Neural cell (in vitro differentiated cells): ENCODE data around the gene CCSER2. TPM values are rescaled to one million over a fixed set of nuclear protein-coding genes. Genes with fewer than 3 reads are reported as not detected.

Experiments
- H2AFZ ChIP-seq: fragments of 200-600, 300-800 bp; sonication (generic), shearing (Covaris generic); 2 replicates; pipeline ENCODE4 v1.6.0; 2014; ENCODE audit warnings: low read depth, mild to moderate bottlenecking, antibody characterized with exemption, low read length, moderate library complexity
- H3F3A ChIP-seq: fragments of 200-600 bp; shearing (Covaris generic); 2 replicates; pipeline ENCODE4 v1.6.1; 2016; ENCODE audit warnings: mild to moderate bottlenecking, moderate library complexity, mixed read lengths, antibody characterized with exemption, low read length; ENCODE audit not compliant: insufficient read depth, poor library complexity, severe bottlenecking
- H3K27ac ChIP-seq: fragments of 200-600, 300-800 bp; sonication (generic), shearing (Covaris generic); 2 replicates; pipeline ENCODE4 v1.5.1; 2014; ENCODE audit warnings: mild to moderate bottlenecking, low read length, moderate library complexity
- H3K27me3 ChIP-seq: fragments of 300-800, 200-600 bp; sonication (generic), shearing (Covaris generic); 2 replicates; pipeline ENCODE4 v1.6.0; 2014; ENCODE audit warnings: mild to moderate bottlenecking, low read depth, low read length, moderate library complexity; ENCODE audit not compliant: insufficient read depth
- H3K36me3 ChIP-seq: fragments of 300-800, 200-600 bp; sonication (generic), shearing (Covaris generic); 2 replicates; pipeline ENCODE4 v1.5.1; 2014; ENCODE audit warnings: mild to moderate bottlenecking, antibody characterized with exemption, low read length, moderate library complexity; ENCODE audit not compliant: insufficient read depth
- H3K4me2 ChIP-seq: fragments of 300-800, 200-600 bp; sonication (generic), shearing (Covaris generic); 2 replicates; pipeline ENCODE4 v1.6.0; 2014; ENCODE audit warnings: mild to moderate bottlenecking, low read length
- H3K4me3 ChIP-seq: fragments of 300-800, 200-600 bp; sonication (generic), shearing (Covaris generic); 2 replicates; pipeline ENCODE4 v1.5.1; 2014; ENCODE audit warnings: mild to moderate bottlenecking, low read length, moderate library complexity
- H3K79me2 ChIP-seq: fragments of 200-600 bp; shearing (Covaris generic); replicated peaks from 2 replicates; pipeline ENCODE4 v1.6.0; 2014; ENCODE audit warnings: mild to moderate bottlenecking, low read length, moderate library complexity; ENCODE audit not compliant: insufficient read depth
- H3K9ac ChIP-seq: fragments of 300-800, 200-600 bp; sonication (generic), shearing (Covaris generic); 2 replicates; pipeline ENCODE4 v1.6.1; 2016; ENCODE audit warnings: mild to moderate bottlenecking, low read length, mixed read lengths
- H3K9me2 ChIP-seq: fragments of 200-600 bp; shearing (Covaris generic); 2 replicates; pipeline ENCODE4 v1.6.1; 2016; ENCODE audit warnings: mild to moderate bottlenecking, low read length, mixed read lengths; ENCODE audit not compliant: insufficient read depth
- H3K9me3 ChIP-seq: fragments of 200-600, 300-800 bp; sonication (generic), shearing (Covaris generic); 2 replicates; pipeline ENCODE4 v1.6.1; 2016; ENCODE audit warnings: mild to moderate bottlenecking, mixed run types, low read length, moderate library complexity, mixed read lengths
- H4K20me1 ChIP-seq: fragments of 200-600 bp; shearing (Covaris generic); 2 replicates; pipeline ENCODE4 v1.6.1; 2016; ENCODE audit warnings: mild to moderate bottlenecking, mixed run types; ENCODE audit not compliant: insufficient read depth
- CTCF ChIP-seq: fragments of 450-650 bp; IDR thresholded peaks from 2 replicates; pipeline ENCODE4 v1.5.1; 2014; ENCODE audit warnings: antibody characterized with exemption, mild to moderate bottlenecking, moderate library complexity; ENCODE audit not compliant: poor library complexity, severe bottlenecking
- EP300 ChIP-seq: fragments of 450-650 bp; conservative IDR thresholded peaks from 2 replicates; pipeline ENCODE4 v1.6.1; 2014; ENCODE audit warnings: antibody characterized with exemption, mild to moderate bottlenecking, moderate library complexity; ENCODE audit not compliant: poor library complexity, severe bottlenecking
- EZH2 ChIP-seq: fragments of 200-600, 300-800 bp; shearing (Covaris generic), sonication (generic); IDR thresholded peaks from 2 replicates; pipeline ENCODE4 v1.6.1; 2014; ENCODE audit warnings: antibody characterized with exemption, low read length, borderline replicate concordance, mild to moderate bottlenecking; ENCODE audit not compliant: insufficient read depth, poor library complexity, severe bottlenecking
- MXI1 ChIP-seq: fragments of 450-650 bp; conservative IDR thresholded peaks from 2 replicates; pipeline ENCODE4 v1.6.1; 2014; ENCODE audit warnings: antibody characterized with exemption, mild to moderate bottlenecking; ENCODE audit not compliant: poor library complexity, severe bottlenecking
- POLR2AphosphoS5 ChIP-seq: IDR thresholded peaks from 2 replicates; pipeline ENCODE4 v1.6.1; 2012
- RAD21 ChIP-seq: fragments of 450-650 bp; conservative IDR thresholded peaks from 2 replicates; pipeline ENCODE4 v1.6.1; 2014; ENCODE audit warnings: antibody characterized with exemption, mild to moderate bottlenecking, moderate library complexity
- REST ChIP-seq: IDR thresholded peaks from 2 replicates; pipeline ENCODE4 v1.6.1; 2012; ENCODE audit warnings: borderline replicate concordance
- SMC3 ChIP-seq: fragments of 450-650 bp; conservative IDR thresholded peaks from 2 replicates; pipeline ENCODE4 v1.6.1; 2014; ENCODE audit warnings: antibody characterized with exemption, mild to moderate bottlenecking, moderate library complexity; ENCODE audit not compliant: poor library complexity
- TAF1 ChIP-seq: IDR thresholded peaks from 2 replicates; pipeline ENCODE4 v1.6.1; 2012; ENCODE audit warnings: low read depth
- polyA plus RNA-seq: library from polyadenylated mRNA; depleted of rRNA; stranded (reverse); fragments of >200 nt; gene quantifications from 2 replicates; pipeline ENCODE4 v1.2.3, GENCODE V29; 2014

CCSER2 gene
- polyA plus RNA-seq, 1 donor from 2014 or later = 38.3 TPM

GRCh38 chr10:84548869-84549268 is 220.5 kb downstream of the CCSER2 start:
- no peak overlapping the region for H3K4me3 ChIP-seq
- H3F3A ChIP-seq = no peaks in the 10 kb centered on the region
- H2AFZ ChIP-seq = no peak overlapping the region
- no peak for TF ChIP-seq EZH2
- no peak for TF ChIP-seq SMC3
- no peak for TF ChIP-seq MXI1
- TF ChIP-seq CTCF = no peak
- TF ChIP-seq POLR2AphosphoS5 = no peak
- TF ChIP-seq REST = no peak
- no peaks in the 10 kb centered on the region for H3K9me2 ChIP-seq
- no peak overlapping the region for H3K9ac ChIP-seq
- no peaks in the 10 kb centered on the region for H3K36me3 ChIP-seq
- no peaks in the 10 kb centered on the region for H3K9me3 ChIP-seq
- no peak overlapping the region for H3K4me2 ChIP-seq
- H3K79me2 ChIP-seq = no peaks in the 10 kb centered on the region
- no peak overlapping the region for H3K27ac ChIP-seq
- no peaks in the 10 kb centered on the region for H4K20me1 ChIP-seq
- H3K27me3 ChIP-seq = no peaks in the 10 kb centered on the region

GRCh38 chr10:84549368-84550165 is 221.2 kb downstream of the CCSER2 start:
- Histone ChIP-seq H4K20me1 (no peaks in the 10 kb centered on the region), H3K9me2 (no peaks in the 10 kb centered on the region), H3K27ac (no peak overlapping the region), H2AFZ (no peak overlapping the region), H3K27me3 (no peaks in the 10 kb centered on the region), H3F3A (no peaks in the 10 kb centered on the region), H3K4me2 (no peak overlapping the region), H3K36me3 (no peaks in the 10 kb centered on the region), H3K79me2 (no peaks in the 10 kb centered on the region), H3K9ac (no peak overlapping the region), H3K4me3 (no peak overlapping the region), H3K9me3 (no peaks in the 10 kb centered on the region)
- TF ChIP-seq CTCF (no peak), SMC3 (no peak), EP300 (no peak), EZH2 (no peak), MXI1 (no peak), RAD21 (no peak), POLR2AphosphoS5 (no peak), TAF1 (no peak), REST (no peak)
